ENCODE data around the gene YPEL5.
A peak's percentile ranks its signal among the peaks of the same experiment; 100 is the strongest.
"Not testable (repeated sequence)": the region's sequence is repeated elsewhere in the genome, so short reads cannot be mapped to it uniquely, and the experiment has no call there.

Gene YPEL5

GRCh38 chr2:30146337-30147195, at the start of gene YPEL5:
TSS of gene YPEL5 (plus strand) at chr2:30147007. CDS start at chr2:30156652, 9,645 bp downstream.
- peak; percentile 100 for DNase-seq

GRCh38 chr2:30098266-30099005, 48.4 kb upstream of the YPEL5 start:
- no peak for DNase-seq

- not testable (repeated sequence) for DNase-seq
These were observed 47.4 kb upstream of the YPEL5 start for GRCh38 chr2:30099366-30099765.

DNA sequence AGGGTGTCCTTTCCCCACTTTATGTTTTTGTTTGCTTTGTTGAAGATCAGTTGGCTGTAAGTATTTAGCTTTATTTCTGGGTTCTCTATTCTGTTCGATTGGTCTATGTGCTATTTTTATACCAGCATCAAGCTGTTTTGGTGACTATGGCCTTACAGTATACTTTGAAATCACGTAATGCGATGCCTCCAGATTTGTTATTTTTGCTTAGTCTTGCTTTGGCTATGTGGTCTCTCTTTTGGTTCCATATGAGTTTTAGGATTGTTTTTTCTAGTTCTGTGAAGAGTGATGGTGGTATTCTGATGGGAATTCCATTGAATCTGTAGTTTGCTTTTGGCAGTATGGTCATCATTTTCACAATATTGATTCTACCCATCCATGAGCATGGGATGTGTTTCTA, 46.1 kb upstream of the YPEL5 start:
- DNase-seq = not testable (repeated sequence)

DNA sequence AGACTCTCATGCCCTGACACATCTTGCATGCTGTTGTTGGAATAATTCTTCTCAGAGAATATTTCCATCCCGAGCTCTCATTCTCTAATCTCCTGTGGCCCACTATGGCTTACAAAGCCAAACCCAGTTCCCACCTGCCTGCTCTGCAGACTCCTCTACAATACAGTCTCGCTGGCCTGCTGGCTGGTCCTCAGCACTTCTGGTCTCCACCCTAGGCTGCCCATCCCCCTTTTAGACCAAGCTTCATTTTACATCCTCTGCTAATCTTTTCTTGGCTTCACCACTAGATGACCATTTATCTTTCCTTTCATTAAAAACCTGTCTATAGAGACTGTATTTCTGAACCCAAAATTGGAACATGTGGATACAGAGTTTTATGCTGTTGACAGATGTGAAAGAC, 42.5 kb upstream of the YPEL5 start:
- DNase-seq = no peak

DNA sequence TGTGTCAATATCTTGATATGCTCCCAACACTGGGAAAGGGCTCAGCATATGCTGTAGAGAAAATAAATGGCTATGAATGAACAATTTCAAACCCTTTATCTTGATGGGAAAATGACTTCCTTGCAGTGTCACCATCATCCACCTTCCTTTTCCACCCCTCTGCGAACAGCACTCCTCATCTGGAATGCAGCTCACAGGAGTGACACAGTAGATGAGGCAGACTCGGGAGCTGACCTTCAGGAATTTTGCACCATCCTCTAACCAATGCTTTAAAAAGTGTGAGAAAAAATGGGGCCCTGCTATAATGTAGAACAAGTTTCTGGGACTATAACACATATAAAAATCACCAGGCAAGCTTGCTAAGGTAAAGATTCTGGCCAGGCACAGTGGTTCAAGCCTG, 41.3 kb upstream of the YPEL5 start:
- DNase-seq = no peak

DNA sequence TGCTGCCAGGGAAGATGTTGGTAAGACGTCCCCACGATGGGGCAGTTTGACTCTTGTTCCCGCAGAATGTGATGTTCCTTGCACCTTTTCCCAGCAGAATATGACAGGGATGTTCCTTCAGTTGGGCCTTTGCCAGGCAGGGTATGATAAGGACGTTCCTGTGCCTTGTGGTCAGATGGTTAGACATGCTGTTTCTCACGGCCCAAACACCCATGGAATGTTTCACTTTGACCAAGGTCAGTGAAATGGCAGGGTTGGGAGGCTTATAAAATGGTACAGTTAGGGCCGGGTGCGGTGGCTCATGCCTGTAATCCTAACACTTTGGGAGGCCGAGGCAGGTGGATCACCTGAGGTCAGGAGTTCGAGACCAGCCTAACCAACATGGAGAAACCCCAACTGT, 40.3 kb upstream of the YPEL5 start:
- no peak for DNase-seq

DNA sequence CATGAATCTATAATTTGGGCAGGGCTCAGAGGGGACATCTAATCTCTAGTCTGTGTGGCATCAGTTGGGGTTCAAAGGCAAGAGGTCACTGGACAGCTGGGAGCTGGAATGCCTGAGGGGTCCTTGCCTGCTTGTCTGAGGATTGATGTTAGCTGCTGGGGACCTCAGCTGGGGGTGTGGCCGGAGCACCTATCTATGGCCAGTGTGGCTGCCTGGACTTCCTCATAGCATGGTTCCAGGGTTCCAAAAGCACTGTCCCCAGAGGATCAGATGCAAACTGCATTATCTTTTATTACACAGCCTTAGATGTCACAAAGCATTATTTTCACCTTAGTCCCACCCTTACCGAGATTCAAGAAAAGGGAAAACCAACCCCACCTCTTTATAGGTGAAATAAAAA, 38.6 kb upstream of the YPEL5 start:
- DNase-seq = no peak

- DNase-seq = no peak
These were observed 38.0 kb upstream of the YPEL5 start for GRCh38 chr2:30108851-30109250.

DNA sequence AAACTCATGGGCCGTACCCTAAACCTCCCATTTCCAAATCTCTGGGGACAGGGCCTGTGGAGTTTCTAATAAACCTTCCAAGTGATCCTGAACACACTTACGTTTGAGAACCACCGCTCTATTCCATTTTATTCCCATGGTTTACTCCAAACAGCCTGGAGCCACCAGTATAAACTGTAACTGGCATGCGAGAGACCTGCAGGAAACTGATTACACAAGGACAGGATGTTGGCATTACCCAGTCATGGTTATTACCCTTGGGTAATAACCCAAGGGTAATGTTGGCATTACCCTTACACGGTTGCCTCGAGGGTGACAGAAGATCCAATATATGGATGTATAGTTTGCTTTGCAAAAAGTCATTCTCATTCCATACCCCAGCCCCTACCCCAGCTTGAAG, 37.0 kb upstream of the YPEL5 start:
- no peak for DNase-seq

DNA sequence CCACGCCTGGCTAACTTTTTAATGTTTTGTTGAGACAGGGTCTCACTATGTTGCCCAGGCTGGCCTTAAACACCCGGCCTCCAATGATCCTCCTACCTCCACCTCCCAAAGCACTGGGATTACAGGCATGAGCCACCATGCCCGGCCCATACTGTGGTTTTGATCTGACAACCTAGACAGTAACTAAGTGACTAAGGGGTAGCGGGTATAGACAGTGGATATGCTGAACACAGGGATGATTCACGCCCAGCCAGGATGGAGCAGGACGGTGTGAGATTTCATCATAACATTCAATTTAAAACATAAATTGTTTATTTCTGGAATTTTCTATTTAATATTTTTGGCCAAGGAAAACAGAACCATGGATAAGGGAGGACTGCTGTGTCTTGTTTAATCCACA, 36.0 kb upstream of the YPEL5 start:
- no peak for DNase-seq

GRCh38 chr2:30111186-30111585, 35.6 kb upstream of the YPEL5 start:
- DNase-seq = not testable (repeated sequence)

DNA sequence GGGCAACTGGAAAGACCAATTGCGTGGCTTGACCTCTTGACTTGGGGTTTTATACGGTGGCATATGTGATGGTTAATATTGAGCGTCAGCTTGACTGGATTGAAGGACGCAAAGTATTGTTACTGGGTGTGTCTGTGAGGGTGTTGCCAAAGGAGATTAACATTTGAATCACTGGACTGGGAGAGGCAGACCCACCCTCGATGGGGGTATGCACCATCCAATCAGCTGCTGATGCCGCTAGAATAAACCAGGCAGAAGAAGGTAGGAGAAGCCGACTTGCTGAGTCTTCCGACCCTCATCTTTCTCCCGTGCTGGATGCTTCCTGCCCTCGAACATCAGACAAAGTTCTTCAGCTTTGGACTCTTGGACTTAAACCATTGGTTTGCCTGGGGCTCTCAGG, 34.2 kb upstream of the YPEL5 start:
- DNase-seq = no peak

DNA sequence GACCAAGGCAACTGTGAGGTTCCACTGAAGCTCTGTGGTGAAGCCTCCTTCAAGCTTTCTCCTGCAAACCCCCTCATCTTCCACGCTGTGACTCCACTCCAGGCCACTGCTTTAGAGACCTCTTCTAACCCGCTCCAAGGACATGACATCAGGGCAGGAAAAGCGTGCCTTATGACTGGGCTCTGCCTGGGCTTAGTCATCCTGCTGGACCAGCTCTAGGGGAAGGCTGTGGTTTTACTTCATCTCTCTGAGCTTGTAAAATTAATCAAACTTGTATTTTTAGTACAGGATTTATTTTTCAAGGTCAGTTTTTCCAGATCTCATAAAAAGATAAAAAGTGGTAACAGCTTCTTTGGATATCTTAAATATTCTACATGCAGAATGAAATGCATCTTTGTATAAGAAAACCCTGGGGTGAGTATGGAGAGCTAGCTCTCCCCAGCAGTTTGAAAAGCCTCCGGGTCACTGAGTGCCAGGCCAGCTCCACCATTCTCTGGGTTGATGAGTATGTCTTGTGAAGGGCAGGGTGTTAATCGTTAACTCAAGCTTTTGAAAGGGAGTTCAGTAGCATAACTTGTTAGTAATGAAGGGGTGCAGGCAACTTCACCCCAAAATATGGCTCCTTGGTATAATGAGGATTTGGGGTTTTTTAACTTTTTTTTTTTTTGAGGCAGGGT, 33.1 kb upstream of the YPEL5 start:
- no peak for DNase-seq

DNA sequence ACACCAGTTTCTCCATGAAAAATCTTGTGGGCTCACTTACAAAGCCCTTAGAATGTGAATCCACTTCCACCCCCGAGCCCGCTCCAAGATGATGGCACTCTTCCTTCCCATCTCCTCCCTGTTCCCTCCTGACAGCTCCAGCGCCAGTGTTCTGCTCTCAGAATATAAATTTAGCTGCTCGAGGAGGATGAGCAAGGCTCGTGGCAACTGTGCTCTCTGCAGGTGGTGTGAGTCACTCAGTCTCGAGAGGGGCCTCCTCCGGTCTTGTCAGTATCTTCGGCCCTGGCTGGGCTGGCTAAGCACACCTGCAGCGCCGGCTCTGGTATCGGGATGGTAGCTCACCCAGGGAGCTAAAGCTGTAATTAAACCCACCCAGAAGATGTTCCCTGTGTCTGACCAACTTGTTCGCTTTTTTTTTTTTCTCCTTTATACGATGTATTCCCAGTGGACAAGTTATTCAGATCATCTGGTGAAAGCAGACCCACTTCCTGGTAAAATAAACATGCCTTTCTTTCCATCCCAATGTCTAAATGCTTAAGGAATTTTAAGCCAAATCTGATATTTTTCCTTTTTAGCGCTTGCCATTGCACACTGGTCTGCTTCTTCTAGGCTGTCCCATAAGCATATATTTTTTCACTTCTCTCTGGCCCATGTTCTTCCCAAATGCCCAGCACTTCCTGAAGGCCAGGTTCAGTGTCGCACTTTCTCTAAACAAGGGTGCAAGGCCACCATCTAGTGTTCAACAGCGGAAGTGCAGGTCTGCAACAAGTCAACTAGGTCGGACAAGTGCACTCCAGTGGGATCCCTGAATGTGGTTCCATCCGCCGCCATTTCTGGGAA, 31.4 kb upstream of the YPEL5 start:
- DNase-seq = peak; percentile 68

GRCh38 chr2:30115981-30116285, 30.9 kb upstream of the YPEL5 start:
- no peak for DNase-seq

- no peak for DNase-seq
These were observed 24.4 kb upstream of the YPEL5 start for GRCh38 chr2:30122362-30122761.

GRCh38 chr2:30127016-30127893, 19.6 kb upstream of the YPEL5 start:
- DNase-seq = no peak

DNA sequence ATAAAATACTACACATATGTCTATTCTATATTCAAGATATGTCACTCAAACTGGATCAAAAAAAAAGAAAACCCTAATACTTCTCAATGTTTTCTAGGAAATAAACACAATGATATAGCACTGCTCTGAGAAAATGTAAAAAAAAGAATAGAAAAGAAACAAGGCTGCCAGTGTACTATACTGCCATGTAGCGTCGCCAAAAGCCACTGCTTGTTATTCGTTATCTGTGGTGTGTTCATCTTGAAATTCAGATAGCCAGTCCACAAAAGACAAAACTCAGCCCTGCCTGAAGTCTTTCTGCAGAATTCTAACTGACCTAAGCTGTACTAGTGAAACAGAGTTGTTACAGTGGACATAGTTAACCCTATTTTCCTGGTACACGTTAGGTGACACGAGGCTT, 12.2 kb upstream of the YPEL5 start:
- no peak for DNase-seq

GRCh38 chr2:30135541-30135940, 11.3 kb upstream of the YPEL5 start:
- DNase-seq = no peak

DNA sequence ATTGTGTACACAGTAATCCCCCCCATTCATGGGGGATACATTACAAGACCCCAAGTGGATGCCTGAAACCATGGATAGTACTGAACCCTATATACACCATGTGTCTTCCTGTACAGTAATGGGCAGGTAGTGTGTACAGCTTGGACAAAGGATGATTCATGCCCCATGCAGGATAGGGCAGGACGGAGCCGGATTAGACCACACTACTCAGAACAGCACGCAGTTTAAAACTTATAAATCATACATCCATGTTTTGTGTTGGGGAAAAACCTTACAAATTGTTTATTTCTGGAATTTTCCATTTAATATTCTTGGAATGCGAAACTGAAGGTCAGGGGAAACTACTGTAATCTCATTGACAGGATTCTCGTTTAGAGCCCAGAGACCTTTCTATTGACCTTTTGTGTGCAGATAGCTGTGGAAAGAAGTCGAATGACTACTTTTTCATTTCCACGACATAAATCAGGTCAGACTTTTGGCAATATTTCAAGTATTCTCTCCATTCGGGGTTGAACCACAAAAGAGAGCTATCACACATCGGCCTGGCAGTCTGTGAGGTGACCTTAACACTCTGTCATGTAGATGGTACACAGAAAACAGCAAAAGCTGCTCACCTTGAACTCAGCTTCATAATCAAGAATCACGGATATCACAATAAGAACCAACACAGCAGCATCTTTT, 9.9 kb upstream of the YPEL5 start:
- DNase-seq = no peak
